SK-MEL-5 (cell line): ENCODE measurements around the gene NAGK. TPM values are rescaled to one million over a fixed set of nuclear protein-coding genes. Genes with fewer than 3 reads are reported as not detected.
A peak's percentile ranks its signal among the peaks of the same experiment; 100 is the strongest.
"Not testable (repeated sequence)": the region's sequence is repeated elsewhere in the genome, so short reads cannot be mapped to it uniquely, and the experiment has no call there.

Experiments used
- DNase-seq: peaks from one replicate; pipeline ENCODE4 v3.0.0-alpha.2; 2016; ENCODE audit warnings: low read depth, low spot score
- in situ Hi-C: cut with HindIII; loops from 2 replicates; pipeline ENCODE4 v1.10.0; 2016; ENCODE audit warnings: low sequenced_read_pairs, high pct_unique_total_duplicates, low pct_unique_long_range_greater_than_20kb
- total RNA-seq: library from RNA; depleted of rRNA; stranded (reverse); fragments of >200 nt; shearing (Covaris generic); gene quantifications from 2 replicates; pipeline ENCODE4 v1.2.3, GENCODE V29; 2014

NAGK gene
- total RNA-seq, 1 experiment from 2014 or later = 66.9 TPM

GRCh38 chr2:71064754-71065621 is 3.5 kb upstream of the NAGK start:
- no peak for DNase-seq
- in situ Hi-C loops = no loop called here

- in situ Hi-C loops = no loop called here
- no peak for DNase-seq
Measured at GRCh38 chr2:71066856-71067255, 1.6 kb upstream of the NAGK start.

- no peak for DNase-seq
- in situ Hi-C loops = no loop called here
Measured at GRCh38 chr2:71067567-71068217, 756 bp upstream of the NAGK start.

- in situ Hi-C loops = no loop called here
- DNase-seq = no peak
Measured at GRCh38 chr2:71069376-71069775, 928 bp downstream of the NAGK start.

GRCh38 chr2:71070294-71071093 is 2.0 kb downstream of the NAGK start:
- in situ Hi-C loops = no loop called here
- DNase-seq = peak; percentile 81

- peak; percentile 48 for DNase-seq
Measured at GRCh38 chr2:71071681-71072398, 3.4 kb downstream of the NAGK start.

GRCh38 chr2:71072492-71072891 is 4.0 kb downstream of the NAGK start:
- no peak for DNase-seq
- in situ Hi-C loops = no loop called here

More at GRCh38 chr2:71071681-71072398, 3.4 kb downstream of the NAGK start:
- in situ Hi-C loops = no loop called here

GRCh38 chr2:71073475-71073874 is 5.0 kb downstream of the NAGK start:
- in situ Hi-C loops = no loop called here

GRCh38 chr2:71074893-71075395 is 6.5 kb downstream of the NAGK start:
- DNase-seq = no peak
- in situ Hi-C loops = no loop called here

More at GRCh38 chr2:71073475-71073874, 5.0 kb downstream of the NAGK start:
- no peak for DNase-seq

GRCh38 chr2:71078624-71079023 is 10.2 kb downstream of the NAGK start:
- no peak for DNase-seq
- in situ Hi-C loops = no loop called here

- no peak for DNase-seq
- in situ Hi-C loops = no loop called here
Measured at GRCh38 chr2:71082402-71083252, 14.2 kb downstream of the NAGK start.

GRCh38 chr2:71083297-71083696 is 14.8 kb downstream of the NAGK start:
- in situ Hi-C loops, DNase-seq: not testable (repeated sequence)

GRCh38 chr2:71083752-71084312 is 15.4 kb downstream of the NAGK start:
- DNase-seq, in situ Hi-C loops: not testable (repeated sequence)

GRCh38 chr2:71085325-71086003 is 17.0 kb downstream of the NAGK start:
- in situ Hi-C loops, DNase-seq: not testable (repeated sequence)

- in situ Hi-C loops, DNase-seq: not testable (repeated sequence)
Measured at GRCh38 chr2:71089475-71089874, 21.0 kb downstream of the NAGK start.

- DNase-seq, in situ Hi-C loops: not testable (repeated sequence)
Measured at GRCh38 chr2:71091808-71092207, 23.4 kb downstream of the NAGK start.
